ENCODE measurements around the gene PFKFB1.

Gene PFKFB1

GRCh38 chrX:54950730-54951375, 43.1 kb downstream of the PFKFB1 start:
- H3K4me3 ChIP-seq (ENCODE audit: low read depth, low read length), result no peak overlapping the region
- TF ChIP-seq POLR2A (IDR thresholded peaks at IDR 0.05; ENCODE audit: extremely low read depth, insufficient read length) (no peak), MAX (IDR thresholded peaks at IDR 0.05; ENCODE audit: low read depth, low read length) (no peak), MYC (IDR thresholded peaks at IDR 0.05; ENCODE audit: low read depth, low read length) (no peak), CTCF (IDR thresholded peaks at IDR 0.05; ENCODE audit: low read depth, low read length) (no peak)
- DNase-seq (ENCODE audit: low read depth), result no peak

GRCh38 chrX:54945224-54945623, 48.8 kb downstream of the PFKFB1 start:
- DNase-seq (ENCODE audit: low read depth), result no peak

GRCh38 chrX:54944816-54945215, 49.2 kb downstream of the PFKFB1 start:
- TF ChIP-seq MAX (IDR thresholded peaks at IDR 0.05; ENCODE audit: low read depth, low read length) (no peak), CTCF (IDR thresholded peaks at IDR 0.05; ENCODE audit: low read depth, low read length) (no peak), MYC (IDR thresholded peaks at IDR 0.05; ENCODE audit: low read depth, low read length) (no peak), POLR2A (IDR thresholded peaks at IDR 0.05; ENCODE audit: extremely low read depth, insufficient read length) (no peak)

More at GRCh38 chrX:54945224-54945623, 48.8 kb downstream of the PFKFB1 start:
- TF ChIP-seq MAX (IDR thresholded peaks at IDR 0.05; ENCODE audit: low read depth, low read length), result no peak
- no peak for TF ChIP-seq CTCF (IDR thresholded peaks at IDR 0.05; ENCODE audit: low read depth, low read length)
- TF ChIP-seq MYC (IDR thresholded peaks at IDR 0.05; ENCODE audit: low read depth, low read length), result no peak
- TF ChIP-seq POLR2A (IDR thresholded peaks at IDR 0.05; ENCODE audit: extremely low read depth, insufficient read length), result no peak
- H3K4me3 ChIP-seq (ENCODE audit: low read depth, low read length), result no peak overlapping the region

GRCh38 chrX:54937416-54937815, 56.6 kb downstream of the PFKFB1 start:
- DNase-seq (ENCODE audit: low read depth), result no peak
- no peak overlapping the region for H3K4me3 ChIP-seq (ENCODE audit: low read depth, low read length)
- TF ChIP-seq CTCF (IDR thresholded peaks at IDR 0.05; ENCODE audit: low read depth, low read length) (no peak), MYC (IDR thresholded peaks at IDR 0.05; ENCODE audit: low read depth, low read length) (no peak), MAX (IDR thresholded peaks at IDR 0.05; ENCODE audit: low read depth, low read length) (no peak), POLR2A (IDR thresholded peaks at IDR 0.05; ENCODE audit: extremely low read depth, insufficient read length) (no peak)

More at GRCh38 chrX:54944816-54945215, 49.2 kb downstream of the PFKFB1 start:
- DNase-seq (ENCODE audit: low read depth), result no peak
- H3K4me3 ChIP-seq (ENCODE audit: low read depth, low read length), result no peak overlapping the region

- TF ChIP-seq POLR2A (IDR thresholded peaks at IDR 0.05; ENCODE audit: extremely low read depth, insufficient read length), result no peak
- TF ChIP-seq MAX (IDR thresholded peaks at IDR 0.05; ENCODE audit: low read depth, low read length), result no peak
- no peak for TF ChIP-seq CTCF (IDR thresholded peaks at IDR 0.05; ENCODE audit: low read depth, low read length)
- no peak for DNase-seq (ENCODE audit: low read depth)
These were observed 58.7 kb downstream of the PFKFB1 start for GRCh38 chrX:54935306-54935705.

More at GRCh38 chrX:54935306-54935705, 58.7 kb downstream of the PFKFB1 start:
- no peak overlapping the region for H3K4me3 ChIP-seq (ENCODE audit: low read depth, low read length)

Data from NB4 (cell line).